Activated B cell treated with CpG ODN at 0.5 μM for 24 hours (primary cell): ENCODE data around the gene PAQR3. TPM values are rescaled to one million over a fixed set of nuclear protein-coding genes. Genes with fewer than 3 reads are reported as not detected.

Experiments
- ATAC-seq: fragments of 200-7000 bp; cut with Tn5 transposase; one replicate; pipeline ENCODE4 v1.10.0; 2021; ENCODE audit warnings: low read depth, mild to moderate bottlenecking, moderate library complexity
- CTCF ChIA-PET: fragments of 350-600 bp; sonication (Branson Sonifier 250); formaldehyde crosslinking; loops from one replicate; lab custom pipeline; 2021; ENCODE audit warnings: antibody characterized with exemption; lab: Charles Lee
- POLR2A ChIA-PET: fragments of 350-600 bp; sonication (Branson Sonifier 250); formaldehyde crosslinking; loops from one replicate; lab custom pipeline; 2021; ENCODE audit warnings: antibody characterized with exemption; lab: Charles Lee
- DNase-seq: peaks from one replicate; pipeline ENCODE4 v3.0.0; 2022
- H3K27ac Mint-ChIP-seq: one replicate; pipeline ENCODE4 v1.8.0; 2020; ENCODE audit warnings: mixed read lengths
- H3K27me3 Mint-ChIP-seq: one replicate; pipeline ENCODE4 v1.8.0; 2021; ENCODE audit warnings: mixed read lengths
- H3K36me3 Mint-ChIP-seq: one replicate; pipeline ENCODE4 v1.8.0; 2021; ENCODE audit warnings: low read depth, mixed read lengths
- H3K4me1 Mint-ChIP-seq: one replicate; pipeline ENCODE4 v1.8.0; 2021; ENCODE audit warnings: mixed read lengths
- H3K4me3 Mint-ChIP-seq: one replicate; pipeline ENCODE4 v1.8.0; 2020; ENCODE audit warnings: mild to moderate bottlenecking, mixed read lengths
- H3K9me3 Mint-ChIP-seq: one replicate; pipeline ENCODE4 v1.8.0; 2020; ENCODE audit warnings: mixed read lengths
- CTCF ChIP-seq: fragments of 200-600 bp; IDR thresholded peaks from one replicate; pipeline ENCODE4 v1.8.0; 2022; ENCODE audit warnings: antibody characterized with exemption, mild to moderate bottlenecking
- intact Hi-C: fragments of 100-400 bp; cut with micrococcal nuclease; formaldehyde crosslinking; loops from one replicate; pipeline ENCODE4 v1.15.1; 2024
- total RNA-seq: library from RNA; stranded (reverse); gene quantifications from 2 replicates; pipeline ENCODE4 v1.2.3, GENCODE V29; 2022

Gene PAQR3
- total RNA-seq, 1 donor from 2014 or later = 10.2 TPM

- ChIA-PET POLR2A (no interaction called here), CTCF (no interaction called here)
- no peak overlapping the region for H3K27ac Mint-ChIP-seq
- H3K36me3 Mint-ChIP-seq = peaks cover 62% of the 10 kb centered on the region
- TF ChIP-seq CTCF = no peak
- no peaks in the 10 kb centered on the region for H3K27me3 Mint-ChIP-seq
- H3K9me3 Mint-ChIP-seq = no peaks in the 10 kb centered on the region
- intact Hi-C loops = no loop called here
- no peak for ATAC-seq
- DNase-seq = no peak
- H3K4me1 Mint-ChIP-seq = no peaks in the 10 kb centered on the region
- H3K4me3 Mint-ChIP-seq = no peak overlapping the region
Observed at GRCh38 chr4:78930016-78930629, 9.1 kb downstream of the PAQR3 start.

- Mint-ChIP-seq H3K36me3 (peaks cover 68% of the 10 kb centered on the region), H3K27me3 (no peaks in the 10 kb centered on the region), H3K4me3 (no peak overlapping the region), H3K9me3 (no peaks in the 10 kb centered on the region), H3K4me1 (peaks cover 1% of the 10 kb centered on the region), H3K27ac (no peak overlapping the region)
- CTCF ChIA-PET = no interaction called here
- ATAC-seq = no peak
- intact Hi-C loops = no loop called here
- no peak for TF ChIP-seq CTCF
- POLR2A ChIA-PET = no interaction called here
- no peak for DNase-seq
Observed at GRCh38 chr4:78928835-78929234, 10.4 kb downstream of the PAQR3 start.

GRCh38 chr4:78926826-78927225, 12.4 kb downstream of the PAQR3 start:
- H3K27ac Mint-ChIP-seq = no peak overlapping the region
- CTCF ChIA-PET = interaction anchor here (1.1 kb wide), 1 partner anchor 1276 kb away, joined by 3 read pairs; no protein-coding TSS in a partner anchor
- H3K4me3 Mint-ChIP-seq = no peak overlapping the region
- no peaks in the 10 kb centered on the region for H3K27me3 Mint-ChIP-seq
- TF ChIP-seq CTCF = no peak
- DNase-seq (no peak), ATAC-seq (no peak)
- no peaks in the 10 kb centered on the region for H3K9me3 Mint-ChIP-seq
- POLR2A ChIA-PET = no interaction called here
- intact Hi-C loops = no loop called here
- peaks cover 61% of the 10 kb centered on the region for H3K36me3 Mint-ChIP-seq
- H3K4me1 Mint-ChIP-seq = peaks cover 6% of the 10 kb centered on the region

GRCh38 chr4:78923464-78924312, 15.6 kb downstream of the PAQR3 start:
- ATAC-seq (no peak), DNase-seq (no peak)
- TF ChIP-seq CTCF = no peak
- intact Hi-C loops = loop anchor here (1.0 kb wide), 1 partner anchor 964 kb away; no protein-coding TSS in a partner anchor
- ChIA-PET POLR2A (no interaction called here), CTCF (interaction anchor here (1.1 kb wide), 1 partner anchor 10 kb away, joined by 3 read pairs; no protein-coding TSS in a partner anchor)
- Mint-ChIP-seq H3K9me3 (no peaks in the 10 kb centered on the region), H3K4me3 (no peak overlapping the region), H3K27ac (no peak overlapping the region), H3K27me3 (no peaks in the 10 kb centered on the region), H3K36me3 (peaks cover 44% of the 10 kb centered on the region), H3K4me1 (peaks cover 6% of the 10 kb centered on the region)

GRCh38 chr4:78922207-78922606, 17.0 kb downstream of the PAQR3 start:
- H3K4me3 Mint-ChIP-seq = no peak overlapping the region
- peaks cover 6% of the 10 kb centered on the region for H3K4me1 Mint-ChIP-seq
- no peaks in the 10 kb centered on the region for H3K9me3 Mint-ChIP-seq
- POLR2A ChIA-PET = interaction anchor here (0.6 to 0.9 kb wide), 2 partner anchors 7 to 16 kb away, joined by 3 to 4 read pairs; no protein-coding TSS in a partner anchor
- H3K27me3 Mint-ChIP-seq = no peaks in the 10 kb centered on the region
- intact Hi-C loops = no loop called here
- peaks cover 33% of the 10 kb centered on the region for H3K36me3 Mint-ChIP-seq
- no peak overlapping the region for H3K27ac Mint-ChIP-seq
- TF ChIP-seq CTCF = no peak
- CTCF ChIA-PET = interaction anchor here (0.8 to 1.1 kb wide), 2 partner anchors 8 to 962 kb away, joined by 3 to 6 read pairs; no protein-coding TSS in a partner anchor
- ATAC-seq = no peak
- DNase-seq = no peak
